HEK293 (cell line): ENCODE results near the gene TFDP1.

Source experiments
- KLF16 ChIP-seq: fragments of 450-650 bp; formaldehyde crosslinking; IDR thresholded peaks from 2 replicates; pipeline ENCODE4 v1.5.1; 2017; ENCODE audit warnings: missing biosample characterization, missing genetic modification characterization
- SP7 ChIP-seq: fragments of 450-650 bp; formaldehyde crosslinking; IDR thresholded peaks from 2 replicates; pipeline ENCODE4 v1.5.1; 2016; ENCODE audit warnings: missing biosample characterization, missing genetic modification characterization
- TCF7L2 ChIP-seq: IDR thresholded peaks from 2 replicates; pipeline ENCODE4 v1.6.1; 2011; ENCODE audit warnings: low read depth, mild to moderate bottlenecking, inconsistent platforms, low read length, moderate library complexity, borderline replicate concordance
- ZBTB1 ChIP-seq: fragments of 450-650 bp; formaldehyde crosslinking; IDR thresholded peaks from 2 replicates; pipeline ENCODE4 v1.5.1; 2016; ENCODE audit warnings: missing biosample characterization, missing genetic modification characterization
- ZNF274 ChIP-seq, 2 experiments: fragments of 200-500 bp in 1 of 2; fragments of 450-650 bp in 1 of 2; sonication (Bioruptor generic) in 1 of 2; formaldehyde crosslinking in 1 of 2; IDR thresholded peaks; 2 replicates each; pipeline versions ENCODE4 v1.5.1 to v1.6.1; 2014 to 2016; ENCODE audit warnings: borderline replicate concordance in 1 of 2, inconsistent platforms in 1 of 2, low read length in 1 of 2, missing biosample characterization in 1 of 2, missing genetic modification characterization in 1 of 2
- ZNF416 ChIP-seq: fragments of 450-650 bp; formaldehyde crosslinking; IDR thresholded peaks from 2 replicates; pipeline ENCODE4 v1.5.1; 2016; ENCODE audit warnings: missing biosample characterization, missing genetic modification characterization
- TF ChIP-seq, protein P1 (sequence below): fragments of 450-650 bp; formaldehyde crosslinking; IDR thresholded peaks from 2 replicates; pipeline ENCODE4 v1.5.1; 2016; ENCODE audit warnings: missing biosample characterization, missing genetic modification characterization
- TF ChIP-seq, protein P2 (sequence below): fragments of 450-650 bp; formaldehyde crosslinking; IDR thresholded peaks from 2 replicates; pipeline ENCODE4 v1.5.1; 2016; ENCODE audit warnings: missing biosample characterization, missing genetic modification characterization
- TF ChIP-seq, protein P3 (sequence below): fragments of 450-650 bp; formaldehyde crosslinking; IDR thresholded peaks from 2 replicates; pipeline ENCODE4 v1.5.1; 2017; ENCODE audit warnings: missing biosample characterization, missing genetic modification characterization
- TF ChIP-seq, protein P4 (sequence below): fragments of 450-650 bp; formaldehyde crosslinking; IDR thresholded peaks from 2 replicates; pipeline ENCODE4 v1.5.1; 2016; ENCODE audit warnings: missing biosample characterization, missing genetic modification characterization

- TF ChIP-seq, protein P1, sequence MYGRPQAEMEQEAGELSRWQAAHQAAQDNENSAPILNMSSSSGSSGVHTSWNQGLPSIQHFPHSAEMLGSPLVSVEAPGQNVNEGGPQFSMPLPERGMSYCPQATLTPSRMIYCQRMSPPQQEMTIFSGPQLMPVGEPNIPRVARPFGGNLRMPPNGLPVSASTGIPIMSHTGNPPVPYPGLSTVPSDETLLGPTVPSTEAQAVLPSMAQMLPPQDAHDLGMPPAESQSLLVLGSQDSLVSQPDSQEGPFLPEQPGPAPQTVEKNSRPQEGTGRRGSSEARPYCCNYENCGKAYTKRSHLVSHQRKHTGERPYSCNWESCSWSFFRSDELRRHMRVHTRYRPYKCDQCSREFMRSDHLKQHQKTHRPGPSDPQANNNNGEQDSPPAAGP (tag by site-specific recombination), result no peak
- TF ChIP-seq KLF16 (no peak), SP7 (no peak), ZBTB1 (tag by site-specific recombination) (no peak), ZNF274 (IDR thresholded peaks at IDR 0.05; ENCODE audit: low read length) (no peak), ZNF274 (tag by site-specific recombination; IDR thresholded peaks at IDR 0.05; ENCODE audit: borderline replicate concordance) (no peak), TCF7L2 (no peak), ZNF416 (tag by site-specific recombination) (no peak)
- TF ChIP-seq, protein P2, sequence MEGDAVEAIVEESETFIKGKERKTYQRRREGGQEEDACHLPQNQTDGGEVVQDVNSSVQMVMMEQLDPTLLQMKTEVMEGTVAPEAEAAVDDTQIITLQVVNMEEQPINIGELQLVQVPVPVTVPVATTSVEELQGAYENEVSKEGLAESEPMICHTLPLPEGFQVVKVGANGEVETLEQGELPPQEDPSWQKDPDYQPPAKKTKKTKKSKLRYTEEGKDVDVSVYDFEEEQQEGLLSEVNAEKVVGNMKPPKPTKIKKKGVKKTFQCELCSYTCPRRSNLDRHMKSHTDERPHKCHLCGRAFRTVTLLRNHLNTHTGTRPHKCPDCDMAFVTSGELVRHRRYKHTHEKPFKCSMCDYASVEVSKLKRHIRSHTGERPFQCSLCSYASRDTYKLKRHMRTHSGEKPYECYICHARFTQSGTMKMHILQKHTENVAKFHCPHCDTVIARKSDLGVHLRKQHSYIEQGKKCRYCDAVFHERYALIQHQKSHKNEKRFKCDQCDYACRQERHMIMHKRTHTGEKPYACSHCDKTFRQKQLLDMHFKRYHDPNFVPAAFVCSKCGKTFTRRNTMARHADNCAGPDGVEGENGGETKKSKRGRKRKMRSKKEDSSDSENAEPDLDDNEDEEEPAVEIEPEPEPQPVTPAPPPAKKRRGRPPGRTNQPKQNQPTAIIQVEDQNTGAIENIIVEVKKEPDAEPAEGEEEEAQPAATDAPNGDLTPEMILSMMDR (tag by site-specific recombination), result no peak
- TF ChIP-seq, protein P3, sequence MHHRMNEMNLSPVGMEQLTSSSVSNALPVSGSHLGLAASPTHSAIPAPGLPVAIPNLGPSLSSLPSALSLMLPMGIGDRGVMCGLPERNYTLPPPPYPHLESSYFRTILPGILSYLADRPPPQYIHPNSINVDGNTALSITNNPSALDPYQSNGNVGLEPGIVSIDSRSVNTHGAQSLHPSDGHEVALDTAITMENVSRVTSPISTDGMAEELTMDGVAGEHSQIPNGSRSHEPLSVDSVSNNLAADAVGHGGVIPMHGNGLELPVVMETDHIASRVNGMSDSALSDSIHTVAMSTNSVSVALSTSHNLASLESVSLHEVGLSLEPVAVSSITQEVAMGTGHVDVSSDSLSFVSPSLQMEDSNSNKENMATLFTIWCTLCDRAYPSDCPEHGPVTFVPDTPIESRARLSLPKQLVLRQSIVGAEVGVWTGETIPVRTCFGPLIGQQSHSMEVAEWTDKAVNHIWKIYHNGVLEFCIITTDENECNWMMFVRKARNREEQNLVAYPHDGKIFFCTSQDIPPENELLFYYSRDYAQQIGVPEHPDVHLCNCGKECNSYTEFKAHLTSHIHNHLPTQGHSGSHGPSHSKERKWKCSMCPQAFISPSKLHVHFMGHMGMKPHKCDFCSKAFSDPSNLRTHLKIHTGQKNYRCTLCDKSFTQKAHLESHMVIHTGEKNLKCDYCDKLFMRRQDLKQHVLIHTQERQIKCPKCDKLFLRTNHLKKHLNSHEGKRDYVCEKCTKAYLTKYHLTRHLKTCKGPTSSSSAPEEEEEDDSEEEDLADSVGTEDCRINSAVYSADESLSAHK (tag by site-specific recombination), result no peak
- TF ChIP-seq, protein P4, sequence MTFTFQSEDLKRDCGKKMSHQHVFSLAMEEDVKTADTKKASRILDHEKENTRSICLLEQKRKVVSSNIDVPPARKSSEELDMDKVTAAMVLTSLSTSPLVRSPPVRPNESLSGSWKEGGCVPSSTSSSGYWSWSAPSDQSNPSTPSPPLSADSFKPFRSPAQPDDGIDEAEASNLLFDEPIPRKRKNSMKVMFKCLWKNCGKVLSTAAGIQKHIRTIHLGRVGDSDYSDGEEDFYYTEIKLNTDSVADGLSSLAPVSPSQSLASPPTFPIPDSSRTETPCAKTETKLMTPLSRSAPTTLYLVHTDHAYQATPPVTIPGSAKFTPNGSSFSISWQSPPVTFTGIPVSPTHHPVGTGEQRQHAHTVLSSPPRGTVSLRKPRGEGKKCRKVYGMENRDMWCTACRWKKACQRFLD (tag by site-specific recombination), result no peak
Observed at GRCh38 chr13:113668491-113668971, 84.0 kb downstream of the TFDP1 start.
